Activated CD4-positive, alpha-beta T cell treated with anti-CD3 and anti-CD28 coated beads, Interleukin-10, Interleukin-2, amounts not matched to agents 100 ng/mL and 50 ng/mL, durations not matched to agents 16 hours and 8 hours (primary cell): ENCODE results near the gene CAPS2.
A peak's percentile ranks its signal among the peaks of the same experiment; 100 is the strongest.

Experiments
- DNase-seq: peaks from one replicate; pipeline ENCODE4 v3.0.0-alpha.2; 2020

The CAPS2 gene

GRCh38 chr12:75302781-75303180 lies 27.3 kb downstream of the CAPS2 start:
- DNase-seq: no peak

GRCh38 chr12:75302225-75302624 lies 27.9 kb downstream of the CAPS2 start:
- no peak for DNase-seq

GRCh38 chr12:75294797-75295196 lies 35.3 kb downstream of the CAPS2 start:
- DNase-seq: no peak

GRCh38 chr12:75294336-75294735 lies 35.8 kb downstream of the CAPS2 start:
- DNase-seq: no peak

GRCh38 chr12:75291014-75291413 lies 39.1 kb downstream of the CAPS2 start:
- DNase-seq: no peak

GRCh38 chr12:75289753-75290152 lies 40.4 kb downstream of the CAPS2 start:
- no peak for DNase-seq

GRCh38 chr12:75288860-75289259 lies 41.3 kb downstream of the CAPS2 start:
- no peak for DNase-seq

GRCh38 chr12:75275702-75276101 lies 54.4 kb downstream of the CAPS2 start:
- DNase-seq: no peak

GRCh38 chr12:75271576-75271975 lies 58.5 kb downstream of the CAPS2 start:
- DNase-seq: no peak

- no peak for DNase-seq
Observed at GRCh38 chr12:75270157-75270556, 60.0 kb downstream of the CAPS2 start.

GRCh38 chr12:75269209-75269608 lies 60.9 kb downstream of the CAPS2 start:
- DNase-seq: no peak

GRCh38 chr12:75260316-75260715 lies 69.8 kb downstream of the CAPS2 start:
- DNase-seq: no peak

GRCh38 chr12:75259143-75259542 lies 71.0 kb downstream of the CAPS2 start:
- no peak for DNase-seq

GRCh38 chr12:75257510-75257909 lies 72.6 kb downstream of the CAPS2 start:
- peak; percentile 1 for DNase-seq

- no peak for DNase-seq
Observed at GRCh38 chr12:75245108-75245507, 85.0 kb downstream of the CAPS2 start.

- DNase-seq: no peak
Observed at GRCh38 chr12:75239987-75240386, 90.1 kb downstream of the CAPS2 start.

- no peak for DNase-seq
Observed at GRCh38 chr12:75236206-75236605, 93.9 kb downstream of the CAPS2 start.

- DNase-seq: no peak
Observed at GRCh38 chr12:75227132-75227531, 103.0 kb downstream of the CAPS2 start.
